Testis (tissue), 2 donors: ENCODE measurements around the gene OPCML.

Source experiments
- POLR2A ChIP-seq: fragments of 450-650 bp; IDR thresholded peaks from one replicate; pipeline ENCODE4 v1.6.1; 2017; ENCODE audit warnings: antibody characterized with exemption, mild to moderate bottlenecking, moderate library complexity
- TF ChIP-seq, protein P1 (sequence below), 3 experiments: fragments of 450-650 bp in 2 of 3; fragments of 200-600 bp in 1 of 3; sonication (generic) in 1 of 3; IDR thresholded peaks; one replicate each; pipeline ENCODE4 v1.5.1; 2016 to 2019; ENCODE audit warnings: antibody characterized with exemption in 3 of 3, mild to moderate bottlenecking in 2 of 3, moderate library complexity in 1 of 3

DNA sequence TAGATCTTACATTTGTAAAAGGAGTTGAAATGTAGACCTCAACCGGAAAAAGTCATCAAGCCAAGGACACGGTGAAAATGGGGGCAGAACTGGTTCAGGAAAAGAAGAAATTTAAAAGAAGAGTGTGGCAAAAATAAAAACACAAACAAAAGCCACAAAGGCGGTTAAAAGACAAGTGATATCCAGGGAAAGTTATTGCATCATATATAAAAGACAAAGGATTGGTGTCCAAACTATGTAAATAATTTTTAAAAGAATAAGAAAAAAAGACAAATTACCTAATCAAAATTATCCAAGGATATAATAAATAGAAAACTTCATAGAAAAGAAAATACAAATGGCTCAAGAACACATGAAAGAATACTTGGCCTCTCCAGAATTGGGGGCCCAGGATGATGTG is 45.1 kb upstream of the OPCML start:
- TF ChIP-seq, protein P1, sequence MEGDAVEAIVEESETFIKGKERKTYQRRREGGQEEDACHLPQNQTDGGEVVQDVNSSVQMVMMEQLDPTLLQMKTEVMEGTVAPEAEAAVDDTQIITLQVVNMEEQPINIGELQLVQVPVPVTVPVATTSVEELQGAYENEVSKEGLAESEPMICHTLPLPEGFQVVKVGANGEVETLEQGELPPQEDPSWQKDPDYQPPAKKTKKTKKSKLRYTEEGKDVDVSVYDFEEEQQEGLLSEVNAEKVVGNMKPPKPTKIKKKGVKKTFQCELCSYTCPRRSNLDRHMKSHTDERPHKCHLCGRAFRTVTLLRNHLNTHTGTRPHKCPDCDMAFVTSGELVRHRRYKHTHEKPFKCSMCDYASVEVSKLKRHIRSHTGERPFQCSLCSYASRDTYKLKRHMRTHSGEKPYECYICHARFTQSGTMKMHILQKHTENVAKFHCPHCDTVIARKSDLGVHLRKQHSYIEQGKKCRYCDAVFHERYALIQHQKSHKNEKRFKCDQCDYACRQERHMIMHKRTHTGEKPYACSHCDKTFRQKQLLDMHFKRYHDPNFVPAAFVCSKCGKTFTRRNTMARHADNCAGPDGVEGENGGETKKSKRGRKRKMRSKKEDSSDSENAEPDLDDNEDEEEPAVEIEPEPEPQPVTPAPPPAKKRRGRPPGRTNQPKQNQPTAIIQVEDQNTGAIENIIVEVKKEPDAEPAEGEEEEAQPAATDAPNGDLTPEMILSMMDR (IDR thresholded peaks at IDR 0.05), result no peak
- TF ChIP-seq POLR2A, result no peak
